Ammon's horn (tissue), 1 donor: Measurements from ENCODE around the gene RPA3.
"Not testable (repeated sequence)": the region's sequence is repeated elsewhere in the genome, so short reads cannot be mapped to it uniquely, and the experiment has no call there.

Source experiments
- DNase-seq: peaks from one replicate; pipeline ENCODE4 v3.0.0-alpha.2; 2016; ENCODE audit warnings: low spot score

RPA3 gene

DNA sequence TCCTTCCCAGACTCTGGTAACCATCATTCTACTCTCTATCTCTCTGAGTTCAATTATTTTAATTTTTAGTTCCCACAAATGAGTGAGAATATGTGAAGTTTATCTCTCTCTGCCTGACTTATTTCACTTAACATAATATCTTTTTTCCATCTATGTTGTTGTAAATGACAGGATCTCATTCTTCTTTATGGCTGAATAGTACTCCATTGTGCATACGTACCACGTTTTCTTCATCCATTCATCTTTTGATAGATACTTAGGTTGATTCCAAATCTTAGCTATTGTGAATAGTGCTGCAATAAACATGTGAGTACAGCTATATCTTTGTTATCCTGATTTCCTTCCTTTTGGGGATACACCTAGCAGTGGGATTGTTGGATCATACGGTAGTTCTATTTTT is 23.9 kb downstream of the RPA3 start:
- DNase-seq = no peak

DNA sequence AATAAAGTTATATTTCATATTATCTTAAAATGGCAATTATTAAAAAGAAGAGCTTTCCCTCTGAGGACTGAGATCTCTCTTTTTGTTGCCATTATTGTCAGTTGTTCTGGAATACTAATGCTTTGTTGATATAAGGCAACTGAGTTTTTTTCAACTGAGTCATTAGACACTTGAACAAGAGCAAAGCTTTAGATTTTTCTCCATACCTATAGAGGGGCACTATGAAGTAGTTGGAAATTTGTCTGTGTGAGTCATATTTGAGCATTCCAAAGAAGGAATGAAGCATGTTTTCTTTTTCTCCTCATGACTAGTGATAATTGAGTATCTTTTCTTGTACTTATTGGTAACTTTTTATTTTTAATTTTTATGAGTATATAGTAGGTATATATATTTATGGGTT is 24.5 kb downstream of the RPA3 start:
- DNase-seq = no peak

DNA sequence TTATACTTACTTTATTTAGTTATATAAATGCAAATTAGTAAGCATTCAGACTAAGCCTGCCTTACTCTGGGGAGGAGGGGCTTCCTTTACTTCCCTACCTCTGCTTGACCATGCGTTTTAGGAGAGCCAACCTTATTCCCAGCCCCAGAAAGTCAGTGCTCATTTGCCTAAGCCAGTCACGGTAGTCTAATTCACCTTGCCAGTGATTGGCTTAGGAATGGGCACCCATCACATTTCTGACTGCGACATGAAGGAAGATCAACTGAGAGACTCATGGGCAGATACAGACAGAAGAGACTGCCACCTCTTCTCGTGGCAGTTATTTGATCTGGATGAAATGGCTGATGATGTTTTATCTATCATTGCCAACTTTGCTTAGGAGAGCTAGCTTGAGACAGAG is 29.5 kb downstream of the RPA3 start:
- no peak for DNase-seq

DNA sequence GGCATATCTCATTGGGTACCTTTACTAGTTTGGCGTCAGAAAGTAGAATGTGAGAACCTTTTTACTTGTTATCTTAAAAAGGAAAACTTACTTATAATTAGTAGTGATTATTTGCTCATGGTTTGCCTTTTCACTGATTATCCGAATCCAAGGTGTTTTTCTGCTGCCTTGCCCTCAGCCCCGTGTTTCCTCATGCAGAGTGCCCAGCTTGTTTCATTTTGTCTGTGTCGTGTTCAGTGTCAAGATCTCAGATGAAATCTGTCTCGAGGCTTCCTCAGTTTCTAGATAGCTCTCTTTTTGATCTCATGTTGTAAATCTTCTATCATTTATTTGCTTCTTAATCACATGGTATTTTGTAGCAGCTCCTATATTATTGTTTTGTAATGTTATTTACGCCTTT is 30.1 kb downstream of the RPA3 start:
- DNase-seq = no peak

DNA sequence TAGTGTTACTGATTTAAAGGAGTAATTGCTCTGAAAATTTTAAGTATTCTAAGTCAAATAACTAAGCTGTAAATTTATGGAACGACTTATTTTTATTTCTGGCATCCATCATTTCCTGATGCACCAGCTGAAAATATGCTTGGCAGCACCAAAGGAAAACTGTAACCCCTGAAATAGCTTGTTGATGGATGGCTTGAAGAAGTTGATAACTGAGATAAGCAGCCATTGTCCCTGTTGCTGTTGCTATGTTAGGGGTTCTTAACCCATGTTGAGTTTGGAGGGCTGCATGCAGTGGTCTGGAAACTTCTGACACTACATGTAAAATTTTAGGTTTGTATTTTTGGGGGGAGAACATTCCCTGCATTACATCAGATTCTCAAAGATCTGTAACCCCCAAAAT is 30.6 kb downstream of the RPA3 start:
- DNase-seq = no peak

DNA sequence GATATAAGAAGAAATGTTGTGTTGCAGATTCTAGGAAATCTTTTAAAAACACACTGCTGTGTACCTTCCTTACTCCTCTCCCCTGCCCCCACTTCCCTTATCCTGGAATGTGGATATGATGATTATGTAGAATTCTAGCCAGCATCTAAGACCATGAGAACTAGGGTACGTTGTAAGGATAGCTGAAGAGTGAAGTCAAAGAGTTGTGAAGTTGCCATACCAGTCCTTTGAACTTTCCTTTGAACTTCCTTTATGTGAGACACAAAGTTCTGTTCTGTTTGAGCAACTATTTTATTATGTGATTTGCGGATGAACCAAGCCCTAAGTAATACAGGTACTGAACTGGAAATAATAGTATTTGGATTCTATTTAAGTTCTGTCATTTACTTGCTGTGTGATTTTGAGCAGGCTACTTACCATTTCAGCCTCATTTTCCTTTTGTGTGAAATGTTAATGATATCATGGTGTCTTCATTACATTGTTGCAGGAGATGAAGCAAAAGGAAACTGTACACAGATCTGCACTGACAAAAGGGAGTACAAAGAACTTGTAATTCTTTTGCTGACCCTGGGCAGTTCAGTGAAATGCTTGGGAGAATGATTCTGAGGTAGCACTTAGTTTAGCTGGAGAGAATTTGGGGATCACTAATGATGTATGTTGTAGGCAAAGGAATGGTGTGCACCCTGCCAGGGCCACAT is 31.4 kb downstream of the RPA3 start:
- DNase-seq = no peak

DNA sequence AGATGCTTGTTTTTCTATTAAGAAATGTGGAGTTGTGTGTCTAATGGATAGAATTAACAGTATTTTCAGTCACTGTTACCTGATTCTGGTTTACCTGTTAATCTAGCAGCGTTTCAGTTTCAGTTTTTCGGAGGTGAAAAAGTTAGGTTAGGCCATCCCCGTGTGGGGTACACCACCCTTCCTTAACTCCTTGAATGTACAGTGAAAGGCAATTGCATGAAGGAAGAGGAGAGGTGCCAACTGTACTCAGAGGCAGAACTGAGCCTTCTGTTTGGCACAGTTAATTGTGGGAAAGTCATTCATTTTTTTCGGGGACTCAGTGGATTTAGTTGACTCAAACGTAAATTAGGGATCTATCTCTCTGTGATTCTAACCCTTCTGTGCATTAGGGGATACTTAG is 35.5 kb downstream of the RPA3 start:
- no peak for DNase-seq

DNA sequence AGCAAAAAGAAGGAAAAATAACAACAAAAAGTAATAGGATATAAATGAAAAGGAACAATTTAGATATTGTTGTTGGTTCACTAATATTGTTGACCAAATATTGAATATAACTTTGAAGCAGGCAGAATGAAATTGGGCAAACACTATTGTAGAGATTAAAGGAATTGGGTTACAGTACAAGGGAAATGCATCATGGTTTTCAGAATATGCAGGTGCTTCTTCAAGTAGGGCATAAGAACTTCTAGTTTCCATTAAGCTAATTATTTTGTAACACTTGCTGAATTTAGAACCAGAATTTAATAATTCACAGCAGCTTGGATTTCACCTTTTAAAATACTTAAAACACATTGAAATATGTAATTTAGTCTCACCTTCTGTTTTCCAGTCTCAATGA is 36.5 kb downstream of the RPA3 start:
- no peak for DNase-seq

DNA sequence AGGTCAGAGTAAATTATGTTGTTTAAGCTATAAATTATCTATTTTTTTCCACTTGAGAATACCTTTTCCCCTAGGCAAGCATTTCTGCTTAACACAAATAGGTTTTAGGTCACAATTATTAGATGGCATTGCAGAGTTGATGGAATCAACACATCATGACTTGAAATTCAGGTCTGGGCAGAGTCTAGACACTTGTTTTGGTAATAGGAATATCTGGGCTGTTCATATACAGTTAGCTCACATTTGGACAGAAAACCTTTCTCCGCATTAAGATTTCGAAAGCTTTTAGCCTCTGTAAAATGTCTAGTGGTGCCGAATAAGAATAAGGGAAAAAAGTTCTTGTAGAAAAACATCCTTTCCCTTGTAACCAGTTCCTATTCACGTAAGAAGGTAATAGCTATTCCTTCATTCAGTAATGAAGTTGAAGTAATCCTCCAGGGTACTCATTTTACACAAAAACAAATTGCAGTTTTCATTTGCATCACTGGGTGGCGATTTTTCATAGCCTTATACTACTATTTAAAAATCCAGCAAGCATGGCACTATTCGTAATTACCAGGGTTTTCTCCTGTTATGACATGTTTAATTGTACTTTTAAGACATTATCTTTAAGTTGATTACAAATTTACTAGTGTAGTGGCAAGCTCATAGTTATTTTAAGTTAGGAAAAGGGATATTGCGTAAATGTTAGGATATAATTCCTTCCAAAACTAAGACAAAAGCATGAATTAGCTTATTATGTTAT is 37.0 kb downstream of the RPA3 start:
- DNase-seq = peak; percentile 82

DNA sequence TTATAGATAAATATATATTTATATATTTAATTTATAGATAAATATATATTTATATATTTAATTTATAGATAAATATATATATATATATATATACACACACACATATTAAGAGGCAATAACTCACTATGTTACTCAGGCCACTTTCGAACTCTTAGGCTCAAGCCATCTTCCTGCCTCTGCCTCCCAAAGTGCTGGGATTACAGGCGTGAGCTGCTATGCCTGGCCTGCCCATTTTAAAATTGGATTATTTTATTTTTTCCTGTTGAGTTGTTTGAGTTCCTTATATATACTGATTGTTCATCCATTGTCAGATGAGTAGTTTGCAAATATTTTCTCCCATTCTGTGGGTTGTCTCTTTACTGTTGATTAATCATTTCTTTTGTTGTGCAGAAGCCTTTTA is 38.8 kb downstream of the RPA3 start:
- not testable (repeated sequence) for DNase-seq

DNA sequence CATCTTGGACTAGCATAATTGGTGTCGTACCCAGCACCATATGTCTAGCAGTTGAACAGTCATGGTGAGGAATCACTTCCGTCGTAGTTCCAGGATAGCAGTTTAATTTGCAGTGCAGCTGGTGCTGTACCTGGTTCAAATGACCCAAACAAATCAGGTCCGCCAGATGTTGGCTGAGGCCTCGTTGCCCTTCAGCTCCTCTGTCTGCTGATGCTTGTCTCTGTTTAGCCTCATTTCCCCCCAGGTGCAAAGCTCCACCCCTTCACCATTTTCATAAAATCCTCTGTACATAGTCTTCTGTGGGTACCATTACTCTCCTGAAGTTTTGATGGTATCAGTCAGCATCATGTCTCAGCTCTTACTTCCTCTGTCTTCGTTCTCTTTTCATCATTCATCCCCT is 42.7 kb downstream of the RPA3 start:
- no peak for DNase-seq

DNA sequence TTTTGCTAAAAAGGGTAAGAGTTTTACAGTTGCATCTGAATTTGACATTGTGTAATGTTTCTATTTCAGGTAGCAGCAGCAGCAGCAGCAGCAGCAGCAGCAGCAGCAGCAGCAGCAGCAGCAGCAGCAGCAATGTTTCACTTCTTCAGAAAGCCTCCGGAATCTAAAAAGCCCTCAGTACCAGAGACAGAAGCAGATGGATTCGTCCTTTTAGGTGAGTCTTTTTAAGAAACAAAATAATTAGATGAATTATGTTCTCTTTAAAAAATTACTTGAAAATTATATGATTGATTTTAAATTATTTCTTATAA is 45.2 kb downstream of the RPA3 start:
- no peak for DNase-seq

DNA sequence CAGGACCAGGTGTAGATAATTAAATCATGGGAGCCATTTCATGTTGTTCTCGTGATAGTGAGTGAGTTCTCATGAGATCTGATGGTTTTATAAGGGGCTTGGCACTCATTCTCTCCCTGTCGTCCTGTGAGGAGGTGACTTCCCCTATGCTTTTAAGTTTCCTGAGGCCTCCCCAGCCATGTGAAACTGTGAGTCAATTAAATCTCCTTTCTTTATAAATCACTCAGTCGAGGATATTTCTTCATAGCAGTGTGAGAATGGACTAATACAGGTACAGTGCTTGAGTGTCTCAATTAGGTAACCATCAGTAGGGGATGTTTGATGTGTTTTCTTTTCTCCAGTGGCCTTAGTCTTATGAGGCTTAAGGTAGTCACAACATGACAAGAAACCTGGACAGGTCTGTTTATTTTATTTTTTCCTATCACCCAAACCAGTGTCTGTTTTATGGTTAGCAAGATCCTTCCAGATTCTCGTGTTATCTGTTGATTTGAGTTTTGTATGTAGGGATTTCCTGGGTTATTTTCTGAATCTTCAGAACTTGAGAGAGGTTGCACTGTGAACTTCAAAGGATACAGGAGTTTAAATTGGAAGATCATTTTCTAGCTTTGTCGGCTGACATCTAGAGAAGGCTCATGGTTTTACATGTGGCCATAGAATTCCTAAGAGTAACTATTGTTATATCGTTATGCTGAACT is 45.7 kb downstream of the RPA3 start:
- no peak for DNase-seq

DNA sequence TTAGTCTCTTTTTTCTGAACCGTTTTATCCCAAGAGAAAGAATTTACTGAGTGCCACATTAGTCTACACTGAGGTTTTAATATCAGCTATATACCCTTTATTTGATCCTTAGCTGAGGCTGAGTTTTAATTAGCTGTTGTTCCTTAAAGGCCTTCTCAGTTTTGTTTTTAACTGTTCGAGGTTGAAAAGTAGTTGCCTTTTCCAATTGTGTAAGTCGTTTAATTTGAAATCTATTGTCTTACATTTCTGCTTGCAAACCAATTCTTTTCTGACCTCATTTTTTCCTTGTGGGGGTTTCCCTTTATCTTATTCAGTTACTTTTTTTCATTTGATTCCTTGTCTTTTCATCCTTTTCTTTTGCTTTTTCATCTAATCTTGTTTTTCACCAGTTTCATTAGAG is 47.0 kb downstream of the RPA3 start:
- DNase-seq = no peak

DNA sequence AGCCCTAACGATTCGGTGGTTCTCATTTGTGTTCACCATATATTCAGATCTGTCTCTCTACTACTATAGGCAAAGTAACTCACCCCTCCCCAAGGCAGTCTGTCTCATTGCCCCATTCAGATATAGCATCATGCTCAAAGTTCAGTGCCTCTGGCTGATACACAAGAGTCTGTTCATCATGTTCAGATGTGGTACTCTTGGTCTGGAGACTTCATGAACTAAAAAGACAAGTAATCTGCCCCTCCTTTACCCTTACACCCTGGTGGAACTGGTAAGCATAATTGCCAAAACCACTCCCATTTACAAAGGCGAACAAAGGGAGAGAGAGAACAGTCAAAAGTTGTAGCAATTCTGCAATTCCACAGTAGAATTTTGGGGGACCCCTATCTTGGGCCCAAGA is 47.9 kb downstream of the RPA3 start:
- DNase-seq = no peak

DNA sequence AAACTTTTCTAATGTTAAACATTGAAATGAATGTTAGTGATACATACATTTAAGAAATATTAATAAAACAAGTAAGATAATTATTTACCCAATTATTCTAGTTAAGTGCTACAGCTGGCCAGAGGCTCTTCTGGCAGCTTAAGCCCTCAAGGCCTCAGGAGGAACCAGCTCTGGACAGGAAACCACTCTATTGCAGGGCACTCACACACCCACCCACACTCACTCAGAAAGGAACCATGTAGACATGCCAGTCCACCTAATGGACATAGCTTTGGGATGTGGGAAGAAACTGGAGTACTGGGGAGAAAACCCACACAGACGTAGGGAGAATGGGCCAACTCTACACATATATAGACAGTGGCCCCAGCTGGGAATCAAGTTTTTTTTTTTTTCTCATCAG is 49.7 kb downstream of the RPA3 start:
- peak; percentile 29 for DNase-seq

DNA sequence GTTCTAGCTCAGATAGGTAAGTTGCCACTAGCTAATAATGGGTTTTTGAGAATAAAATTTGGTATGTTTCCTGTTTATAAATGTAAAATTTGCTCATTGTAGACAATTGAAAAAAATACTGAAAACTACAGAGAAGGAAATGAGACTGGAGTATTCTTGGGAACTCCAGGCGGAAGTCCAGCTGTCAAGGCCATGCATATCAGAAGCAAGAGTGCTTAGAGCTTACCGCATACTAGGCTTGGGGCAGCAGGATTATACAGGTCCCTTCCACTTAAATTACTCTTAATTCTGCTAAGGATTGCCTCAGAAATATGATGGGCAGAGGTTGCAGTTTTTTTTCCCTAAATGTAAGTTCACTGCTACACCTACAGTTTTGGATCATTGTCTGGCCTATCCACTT is 51.2 kb downstream of the RPA3 start:
- DNase-seq = no peak

DNA sequence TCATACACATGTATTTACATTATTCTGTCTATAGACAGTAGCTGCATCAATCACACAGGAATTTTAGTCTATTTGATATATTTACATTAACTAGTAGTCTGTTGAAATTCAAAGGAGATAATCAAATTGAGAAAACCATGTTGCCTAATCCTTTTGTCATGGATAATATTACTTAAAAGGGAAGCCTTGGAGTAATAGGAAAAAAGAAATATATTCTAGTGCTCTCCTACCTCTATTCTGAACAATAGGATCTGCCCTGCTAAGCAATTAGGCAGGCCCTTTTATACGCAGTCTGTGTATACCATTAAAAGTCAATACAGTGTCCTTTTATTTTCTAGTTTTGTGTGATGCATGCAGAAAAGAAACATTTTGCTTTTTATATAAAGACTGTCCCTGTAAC is 53.4 kb downstream of the RPA3 start:
- DNase-seq = no peak

DNA sequence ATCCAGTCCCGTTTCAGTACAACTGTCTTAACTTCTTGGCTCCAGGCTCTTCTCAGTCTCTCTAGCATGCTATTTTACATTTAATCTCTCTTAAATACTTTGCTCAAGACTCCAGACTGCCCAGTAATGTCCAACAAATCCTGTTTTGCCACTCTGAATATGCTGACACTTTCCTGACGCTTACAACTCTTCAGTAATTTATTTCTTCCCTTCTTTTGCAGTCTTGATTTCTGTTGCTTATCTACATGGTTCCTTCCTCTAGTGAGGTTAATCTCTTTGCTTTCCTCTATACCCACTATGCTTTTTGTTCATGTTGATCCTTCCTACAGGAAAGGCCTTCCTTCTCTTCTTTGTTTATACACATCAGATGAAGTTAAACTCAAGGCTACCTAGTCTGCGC is 54.1 kb downstream of the RPA3 start:
- no peak for DNase-seq

DNA sequence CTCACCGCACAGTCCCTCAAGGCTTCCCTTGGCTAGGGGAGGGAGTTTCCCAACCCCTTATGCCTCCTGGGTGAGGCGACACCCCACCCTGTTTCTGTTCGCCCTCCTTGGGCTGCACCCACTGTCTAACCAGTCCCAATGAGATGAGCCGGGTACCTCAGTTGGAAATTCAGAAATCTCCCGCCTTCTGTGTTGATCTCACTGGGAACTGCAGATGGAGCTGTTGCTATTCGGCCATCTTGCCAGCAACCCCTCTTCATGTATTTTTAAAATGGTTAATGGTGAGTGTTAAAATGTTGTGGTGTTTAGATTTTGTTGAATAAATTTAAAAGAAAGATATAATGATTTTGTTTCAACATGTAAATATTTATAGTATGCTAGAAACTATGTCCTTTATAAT is 55.9 kb downstream of the RPA3 start:
- no peak for DNase-seq

DNA sequence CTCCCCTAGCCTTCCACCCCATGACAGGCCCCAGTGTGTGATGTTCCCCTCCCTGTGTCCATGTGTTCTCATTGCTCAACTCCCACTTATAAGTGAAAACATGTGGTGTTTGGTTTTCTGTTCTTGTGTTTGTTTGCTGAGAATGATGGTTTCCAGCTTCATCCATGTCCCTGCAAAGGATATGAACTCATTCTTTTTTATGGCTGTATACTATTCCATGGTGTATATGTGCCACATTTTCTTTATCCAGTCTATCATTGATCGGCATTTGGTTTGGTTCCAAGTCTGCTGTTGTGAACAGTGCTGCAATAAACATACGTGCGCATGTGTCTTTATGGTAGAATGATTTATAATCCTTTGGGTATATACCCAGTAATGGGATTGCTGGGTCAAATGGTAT is 61.9 kb downstream of the RPA3 start:
- DNase-seq = not testable (repeated sequence)

DNA sequence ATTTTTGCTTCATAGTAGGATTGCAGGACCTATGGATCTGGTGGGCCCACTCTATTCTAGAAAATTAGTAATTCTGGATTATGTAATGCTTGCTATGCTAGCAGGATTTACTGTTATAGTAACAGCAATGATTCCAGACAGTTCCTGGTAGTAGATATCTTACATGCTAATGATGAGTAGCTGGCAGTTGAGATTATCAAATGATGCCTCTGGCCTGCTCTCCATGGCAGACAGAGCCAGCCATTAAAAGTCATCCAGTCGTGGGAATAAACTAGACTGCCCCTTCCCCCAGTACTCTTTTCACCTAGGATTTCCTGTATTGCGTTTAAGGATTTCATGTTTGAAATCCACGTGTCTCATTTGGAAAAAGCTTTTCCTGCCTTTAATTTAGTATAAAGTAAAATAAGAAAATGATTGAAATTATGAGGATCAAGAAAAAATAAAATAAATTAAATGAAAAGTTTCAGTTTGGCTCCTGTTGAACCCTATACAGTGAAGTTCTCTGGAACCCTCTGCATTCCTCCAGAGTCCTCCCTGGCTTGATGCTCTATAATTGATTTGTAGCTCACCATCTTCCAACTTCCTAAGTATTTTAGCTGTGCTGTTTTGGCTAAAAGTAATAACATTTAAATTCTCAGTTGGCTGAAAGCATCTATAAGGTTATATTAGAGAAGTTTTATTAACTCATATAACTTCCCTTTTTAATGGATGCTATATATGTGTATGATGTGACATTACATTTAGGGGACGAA is 63.3 kb downstream of the RPA3 start:
- no peak for DNase-seq
